Uterus (tissue), 2 donors: Measurements from ENCODE around the gene FOXD4L6.
"Not testable (repeated sequence)": the region's sequence is repeated elsewhere in the genome, so short reads cannot be mapped to it uniquely, and the experiment has no call there.

Experiments
- POLR2A ChIP-seq, 2 donors: fragments of 450-650 bp; IDR thresholded peaks; one replicate each; pipeline ENCODE4 v1.6.1; 2016; ENCODE audit warnings: antibody characterized with exemption in 2 of 2, mild to moderate bottlenecking in 1 of 2, moderate library complexity in 1 of 2
- TF ChIP-seq, protein P1 (sequence below), 4 experiments: fragments of 200-600 bp in 2 of 4; fragments of 450-650 bp in 2 of 4; sonication (generic) in 2 of 4; IDR thresholded peaks; one replicate each; pipeline ENCODE4 v1.5.1; 2016 to 2019; ENCODE audit warnings: antibody characterized with exemption in 4 of 4, mild to moderate bottlenecking in 2 of 4, moderate library complexity in 1 of 4

DNA sequence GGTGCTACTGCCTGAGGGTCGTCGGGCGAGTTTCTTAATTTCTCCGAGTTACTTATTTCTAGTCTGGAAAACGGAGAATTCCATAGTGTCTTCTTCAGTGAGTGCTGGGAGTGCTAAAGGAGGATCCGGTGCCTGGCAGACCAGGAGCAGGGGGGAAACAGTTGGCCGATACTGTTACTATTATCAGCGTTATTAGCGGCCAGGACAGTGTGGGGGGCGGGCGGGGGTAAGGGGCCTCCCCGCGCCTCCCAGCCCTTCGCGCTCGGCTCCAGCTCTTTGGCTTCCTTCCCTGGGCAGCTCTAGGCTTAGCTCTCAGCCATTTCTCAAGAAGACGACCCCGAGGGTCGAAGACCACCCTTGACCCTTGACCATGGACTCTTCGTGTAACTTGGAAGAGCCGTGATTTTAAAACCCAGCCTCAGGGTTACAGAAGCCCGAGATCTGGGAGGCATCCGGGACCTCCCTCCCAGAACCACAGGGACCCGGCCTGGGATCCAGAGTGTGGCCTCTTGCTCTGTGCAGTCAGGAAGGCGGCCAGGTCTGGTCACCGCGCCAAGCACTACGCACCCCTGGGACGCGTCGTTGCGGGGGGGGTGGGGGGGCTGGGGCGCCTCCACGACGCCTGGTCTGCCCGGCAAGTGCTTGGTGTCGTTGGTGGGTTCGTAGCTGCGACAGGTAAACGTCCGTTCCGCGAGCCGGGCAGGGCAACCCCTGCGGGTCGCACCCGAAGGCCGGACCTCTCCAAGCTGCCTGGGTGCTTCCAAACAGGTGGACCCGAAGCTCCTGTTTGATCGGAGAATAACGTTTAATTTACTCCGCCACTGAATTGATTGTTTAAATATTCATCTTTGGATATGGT, 4.0 kb downstream of the FOXD4L6 start:
- TF ChIP-seq, protein P1, sequence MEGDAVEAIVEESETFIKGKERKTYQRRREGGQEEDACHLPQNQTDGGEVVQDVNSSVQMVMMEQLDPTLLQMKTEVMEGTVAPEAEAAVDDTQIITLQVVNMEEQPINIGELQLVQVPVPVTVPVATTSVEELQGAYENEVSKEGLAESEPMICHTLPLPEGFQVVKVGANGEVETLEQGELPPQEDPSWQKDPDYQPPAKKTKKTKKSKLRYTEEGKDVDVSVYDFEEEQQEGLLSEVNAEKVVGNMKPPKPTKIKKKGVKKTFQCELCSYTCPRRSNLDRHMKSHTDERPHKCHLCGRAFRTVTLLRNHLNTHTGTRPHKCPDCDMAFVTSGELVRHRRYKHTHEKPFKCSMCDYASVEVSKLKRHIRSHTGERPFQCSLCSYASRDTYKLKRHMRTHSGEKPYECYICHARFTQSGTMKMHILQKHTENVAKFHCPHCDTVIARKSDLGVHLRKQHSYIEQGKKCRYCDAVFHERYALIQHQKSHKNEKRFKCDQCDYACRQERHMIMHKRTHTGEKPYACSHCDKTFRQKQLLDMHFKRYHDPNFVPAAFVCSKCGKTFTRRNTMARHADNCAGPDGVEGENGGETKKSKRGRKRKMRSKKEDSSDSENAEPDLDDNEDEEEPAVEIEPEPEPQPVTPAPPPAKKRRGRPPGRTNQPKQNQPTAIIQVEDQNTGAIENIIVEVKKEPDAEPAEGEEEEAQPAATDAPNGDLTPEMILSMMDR (IDR thresholded peaks at IDR 0.05) = not testable (repeated sequence)
- not testable (repeated sequence) for TF ChIP-seq POLR2A (IDR thresholded peaks at IDR 0.05)
